Lung (tissue), 12 donors: ENCODE results near the gene FRMD4A. TPM values are rescaled to one million over a fixed set of nuclear protein-coding genes. Genes with fewer than 3 reads are reported as not detected.

Experiments used
- ATAC-seq: fragments of 200-7000 bp; cut with Tn5 transposase; one replicate; pipeline ENCODE4 v1.9.1; 2020; ENCODE audit warnings: moderate number of reproducible peaks; ENCODE audit not compliant: insufficient read depth, low FRiP score
- DNase-seq, 3 donors: peaks; one replicate each; pipeline ENCODE4 v3.0.0-alpha.2; 2013 to 2017
- H3K27ac ChIP-seq, 2 donors: one replicate each; pipeline ENCODE4 v1.5.1; 2013; ENCODE audit warnings: mild to moderate bottlenecking in 2 of 2, moderate library complexity in 2 of 2, control low read depth in 1 of 2, inconsistent platforms in 1 of 2, low read depth in 1 of 2, low read length in 1 of 2
- H3K27me3 ChIP-seq, 3 donors: one replicate each; pipeline ENCODE4 v1.5.1; 2013; ENCODE audit warnings: low read length in 2 of 3; ENCODE audit not compliant: control insufficient read depth in 3 of 3, insufficient read depth in 3 of 3
- H3K36me3 ChIP-seq, 4 donors: one replicate each; pipeline ENCODE4 v1.5.1; 2013; ENCODE audit warnings: low read length in 4 of 4, mild to moderate bottlenecking in 1 of 4, moderate library complexity in 1 of 4; ENCODE audit not compliant: control insufficient read depth in 4 of 4, insufficient read depth in 4 of 4
- H3K4me1 ChIP-seq, 5 donors: one replicate each; pipeline ENCODE4 v1.5.1; 2013; ENCODE audit warnings: low read length in 5 of 5, mild to moderate bottlenecking in 2 of 5, moderate library complexity in 1 of 5; ENCODE audit not compliant: control insufficient read depth in 5 of 5, insufficient read depth in 5 of 5
- H3K4me3 ChIP-seq: one replicate; pipeline ENCODE4 v1.5.1; 2013; ENCODE audit warnings: mild to moderate bottlenecking, control low read depth, moderate library complexity
- H3K9ac ChIP-seq, 2 donors: one replicate each; pipeline ENCODE4 v1.5.1; 2013; ENCODE audit warnings: low read length in 2 of 2, control low read depth in 1 of 2; ENCODE audit not compliant: insufficient read depth in 1 of 2
- H3K9me3 ChIP-seq, 4 donors: one replicate each; pipeline ENCODE4 v1.5.1; 2013; ENCODE audit warnings: low read length in 3 of 4, mild to moderate bottlenecking in 1 of 4, moderate library complexity in 1 of 4; ENCODE audit not compliant: control insufficient read depth in 4 of 4, insufficient read depth in 3 of 4
- CTCF ChIP-seq: IDR thresholded peaks from 2 replicates; pipeline ENCODE4 v1.5.1; 2012; ENCODE audit warnings: mild to moderate bottlenecking; ENCODE audit errors: control extremely low read depth, extremely low read depth
- WGBS, 2 donors: extraction: QIAGEN DNeasy Blood & Tissue Kit; methylation state at CpG; one replicate each; pipeline ENCODE4 v1.1.7; 2013; 5-methylcytosine and 5-hydroxymethylcytosine counted together
- polyA plus RNA-seq, 2 donors: library from polyadenylated mRNA; stranded (reverse); fragments of 200-250 nt; gene quantifications; one replicate each; pipeline ENCODE4 v1.2.1, GENCODE V29; 2013
- total RNA-seq, 2 donors: library from RNA; depleted of rRNA in 1 of 2; stranded (reverse); fragments of >200 nt in 1 of 2; gene quantifications; one replicate each; pipeline ENCODE4 v1.2.1, GENCODE V29; 2014 to 2021
- donor health status: control.
- donor health status: control.
- donor health status: Bipolar disorder and iron deficiency.
- donor health status: healthy.
- donor health status: DM: yes; HTN: yes; CAD: no.

The FRMD4A gene
- total and polyA plus RNA-seq, 4 donors: 12.0 to 64.5 (median 29.3) TPM

DNA sequence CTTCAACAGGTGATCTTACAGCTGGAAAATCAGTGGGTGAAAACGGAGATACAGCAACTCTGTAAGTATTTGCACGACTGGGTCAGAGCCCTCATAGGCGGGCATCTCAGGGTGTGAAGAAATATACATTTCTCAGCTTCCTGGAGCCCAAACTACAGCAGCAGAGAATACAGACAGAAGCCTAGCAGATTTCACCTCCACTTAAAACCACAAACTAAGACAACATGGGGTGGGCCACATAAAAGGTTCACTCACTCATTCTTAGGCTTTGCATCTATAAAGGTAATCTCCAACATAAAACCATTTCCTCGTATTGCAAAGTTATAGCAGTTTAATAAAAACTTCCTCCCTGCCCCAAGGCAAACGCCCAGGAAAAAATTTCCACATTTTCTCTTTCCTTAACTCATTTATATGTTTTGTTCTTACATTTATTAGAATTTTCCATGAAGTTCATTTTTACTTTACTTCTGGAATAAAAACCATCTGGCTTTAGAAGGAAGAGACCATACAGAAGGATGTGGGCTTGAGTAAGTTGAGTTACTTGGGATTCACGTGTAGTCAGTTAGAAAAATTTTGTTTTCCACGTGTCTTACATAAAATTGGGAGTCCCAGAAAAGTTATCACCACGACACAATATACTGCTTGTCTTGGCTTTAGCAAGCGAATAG lies 327.1 kb downstream of the FRMD4A start:
- no peaks in the 10 kb centered on the region for H3K36me3 ChIP-seq
- H3K9me3 ChIP-seq: peaks cover 0 to 3% (median 0%) of the 10 kb centered on the region in 4 donors
- H3K4me1 ChIP-seq: peaks cover 0 to 13% (median 5%) of the 10 kb centered on the region in 5 donors
- H3K4me3 ChIP-seq: no peak overlapping the region
- H3K27ac ChIP-seq: no peak overlapping the region
- DNase-seq: no peak
- WGBS, 2 donors: 75 to 84% methylated on average over 9 of the region's 9 CpGs
- TF ChIP-seq CTCF: no peak
- peaks cover 0 to 7% (median 0%) of the 10 kb centered on the region in 3 donors for H3K27me3 ChIP-seq
- no peak for ATAC-seq
- no peak overlapping the region for H3K9ac ChIP-seq

GRCh38 chr10:14001298-14002040 lies 329.3 kb downstream of the FRMD4A start:
- Histone ChIP-seq H3K27me3 (no peaks in the 10 kb centered on the region), H3K4me3 (no peak overlapping the region), H3K36me3 (no peaks in the 10 kb centered on the region), H3K4me1 (peaks cover 0 to 5% (median 3%) of the 10 kb centered on the region in 5 donors), H3K27ac (no peak overlapping the region), H3K9ac (no peak overlapping the region), H3K9me3 (peaks cover 0 to 3% (median 0%) of the 10 kb centered on the region in 4 donors)
- ATAC-seq (no peak), DNase-seq (peak in 2 of 3 donors; percentile 38 to 50)
- 91 to 92% methylated on average over 10 of the region's 10 CpGs for WGBS, 2 donors
- no peak for TF ChIP-seq CTCF

GRCh38 chr10:13998163-13998835 lies 332.4 kb downstream of the FRMD4A start:
- 72 to 80% methylated on average over 5 of the region's 5 CpGs for WGBS, 2 donors

More at GRCh38 chr10:13998163-13998835, 332.4 kb downstream of the FRMD4A start:
- no peaks in the 10 kb centered on the region for H3K36me3 ChIP-seq
- H3K4me1 ChIP-seq: peaks cover 0 to 9% (median 4%) of the 10 kb centered on the region in 5 donors
- H3K4me3 ChIP-seq: no peak overlapping the region
- DNase-seq (peak; percentile 19 to 67 (median 65)), ATAC-seq (no peak)
- no peak overlapping the region for H3K27ac ChIP-seq
- no peak overlapping the region for H3K9ac ChIP-seq
- H3K9me3 ChIP-seq: peaks cover 0 to 3% (median 0%) of the 10 kb centered on the region in 4 donors
- no peaks in the 10 kb centered on the region for H3K27me3 ChIP-seq
- TF ChIP-seq CTCF: no peak
